ENCODE measurements around the gene C11orf21. TPM values are rescaled to one million over a fixed set of nuclear protein-coding genes. Genes with fewer than 3 reads are reported as not detected.

C11orf21 gene
- total and polyA plus RNA-seq, 10 of the 15 experiments (the other 5 are each of a cell fraction or from before 2014, with no cell fraction given), result 0.04 to 0.26 (median 0.11) TPM; not detected in 7

DNA sequence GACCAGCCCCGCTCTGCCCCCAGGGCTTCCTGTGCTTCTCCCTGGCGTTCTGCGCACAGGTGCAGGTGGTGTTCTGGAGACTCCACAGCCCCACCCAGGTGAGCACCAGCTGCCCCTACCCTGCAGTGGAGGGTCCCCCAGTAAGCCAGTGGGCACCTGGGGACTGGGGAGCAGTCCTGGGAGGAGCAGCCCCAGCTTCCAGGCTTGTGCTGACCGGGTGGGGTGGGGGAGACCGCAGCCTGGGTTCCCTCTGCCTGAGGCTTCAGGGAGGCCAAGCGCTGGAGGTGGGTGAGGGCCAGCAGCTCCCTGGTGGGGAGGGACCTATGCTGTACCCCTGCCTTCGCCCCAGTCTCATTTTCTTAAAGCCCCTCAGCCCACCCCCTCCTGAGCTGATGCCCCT is 7.0 kb upstream of the C11orf21 start (continued):
- no peak for TF ChIP-seq PRDM15 (CRISPR knock-in tag; IDR thresholded peaks at IDR 0.05)
- TF ChIP-seq, protein P1, sequence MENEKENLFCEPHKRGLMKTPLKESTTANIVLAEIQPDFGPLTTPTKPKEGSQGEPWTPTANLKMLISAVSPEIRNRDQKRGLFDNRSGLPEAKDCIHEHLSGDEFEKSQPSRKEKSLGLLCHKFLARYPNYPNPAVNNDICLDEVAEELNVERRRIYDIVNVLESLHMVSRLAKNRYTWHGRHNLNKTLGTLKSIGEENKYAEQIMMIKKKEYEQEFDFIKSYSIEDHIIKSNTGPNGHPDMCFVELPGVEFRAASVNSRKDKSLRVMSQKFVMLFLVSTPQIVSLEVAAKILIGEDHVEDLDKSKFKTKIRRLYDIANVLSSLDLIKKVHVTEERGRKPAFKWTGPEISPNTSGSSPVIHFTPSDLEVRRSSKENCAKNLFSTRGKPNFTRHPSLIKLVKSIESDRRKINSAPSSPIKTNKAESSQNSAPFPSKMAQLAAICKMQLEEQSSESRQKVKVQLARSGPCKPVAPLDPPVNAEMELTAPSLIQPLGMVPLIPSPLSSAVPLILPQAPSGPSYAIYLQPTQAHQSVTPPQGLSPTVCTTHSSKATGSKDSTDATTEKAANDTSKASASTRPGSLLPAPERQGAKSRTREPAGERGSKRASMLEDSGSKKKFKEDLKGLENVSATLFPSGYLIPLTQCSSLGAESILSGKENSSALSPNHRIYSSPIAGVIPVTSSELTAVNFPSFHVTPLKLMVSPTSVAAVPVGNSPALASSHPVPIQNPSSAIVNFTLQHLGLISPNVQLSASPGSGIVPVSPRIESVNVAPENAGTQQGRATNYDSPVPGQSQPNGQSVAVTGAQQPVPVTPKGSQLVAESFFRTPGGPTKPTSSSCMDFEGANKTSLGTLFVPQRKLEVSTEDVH (IDR thresholded peaks at IDR 0.05; ENCODE audit: low read depth, partially characterized antibody), result no peak
- TF ChIP-seq, protein P2, sequence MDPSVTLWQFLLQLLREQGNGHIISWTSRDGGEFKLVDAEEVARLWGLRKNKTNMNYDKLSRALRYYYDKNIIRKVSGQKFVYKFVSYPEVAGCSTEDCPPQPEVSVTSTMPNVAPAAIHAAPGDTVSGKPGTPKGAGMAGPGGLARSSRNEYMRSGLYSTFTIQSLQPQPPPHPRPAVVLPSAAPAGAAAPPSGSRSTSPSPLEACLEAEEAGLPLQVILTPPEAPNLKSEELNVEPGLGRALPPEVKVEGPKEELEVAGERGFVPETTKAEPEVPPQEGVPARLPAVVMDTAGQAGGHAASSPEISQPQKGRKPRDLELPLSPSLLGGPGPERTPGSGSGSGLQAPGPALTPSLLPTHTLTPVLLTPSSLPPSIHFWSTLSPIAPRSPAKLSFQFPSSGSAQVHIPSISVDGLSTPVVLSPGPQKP (IDR thresholded peaks at IDR 0.05; ENCODE audit: low read depth, low read length), result no peak
- TF ChIP-seq, protein P3, sequence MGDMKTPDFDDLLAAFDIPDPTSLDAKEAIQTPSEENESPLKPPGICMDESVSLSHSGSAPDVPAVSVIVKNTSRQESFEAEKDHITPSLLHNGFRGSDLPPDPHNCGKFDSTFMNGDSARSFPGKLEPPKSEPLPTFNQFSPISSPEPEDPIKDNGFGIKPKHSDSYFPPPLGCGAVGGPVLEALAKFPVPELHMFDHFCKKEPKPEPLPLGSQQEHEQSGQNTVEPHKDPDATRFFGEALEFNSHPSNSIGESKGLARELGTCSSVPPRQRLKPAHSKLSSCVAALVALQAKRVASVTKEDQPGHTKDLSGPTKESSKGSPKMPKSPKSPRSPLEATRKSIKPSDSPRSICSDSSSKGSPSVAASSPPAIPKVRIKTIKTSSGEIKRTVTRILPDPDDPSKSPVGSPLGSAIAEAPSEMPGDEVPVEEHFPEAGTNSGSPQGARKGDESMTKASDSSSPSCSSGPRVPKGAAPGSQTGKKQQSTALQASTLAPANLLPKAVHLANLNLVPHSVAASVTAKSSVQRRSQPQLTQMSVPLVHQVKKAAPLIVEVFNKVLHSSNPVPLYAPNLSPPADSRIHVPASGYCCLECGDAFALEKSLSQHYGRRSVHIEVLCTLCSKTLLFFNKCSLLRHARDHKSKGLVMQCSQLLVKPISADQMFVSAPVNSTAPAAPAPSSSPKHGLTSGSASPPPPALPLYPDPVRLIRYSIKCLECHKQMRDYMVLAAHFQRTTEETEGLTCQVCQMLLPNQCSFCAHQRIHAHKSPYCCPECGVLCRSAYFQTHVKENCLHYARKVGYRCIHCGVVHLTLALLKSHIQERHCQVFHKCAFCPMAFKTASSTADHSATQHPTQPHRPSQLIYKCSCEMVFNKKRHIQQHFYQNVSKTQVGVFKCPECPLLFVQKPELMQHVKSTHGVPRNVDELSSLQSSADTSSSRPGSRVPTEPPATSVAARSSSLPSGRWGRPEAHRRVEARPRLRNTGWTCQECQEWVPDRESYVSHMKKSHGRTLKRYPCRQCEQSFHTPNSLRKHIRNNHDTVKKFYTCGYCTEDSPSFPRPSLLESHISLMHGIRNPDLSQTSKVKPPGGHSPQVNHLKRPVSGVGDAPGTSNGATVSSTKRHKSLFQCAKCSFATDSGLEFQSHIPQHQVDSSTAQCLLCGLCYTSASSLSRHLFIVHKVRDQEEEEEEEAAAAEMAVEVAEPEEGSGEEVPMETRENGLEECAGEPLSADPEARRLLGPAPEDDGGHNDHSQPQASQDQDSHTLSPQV (IDR thresholded peaks at IDR 0.05), result no peak
